Endothelial cell (in vitro differentiated cells): Measurements from ENCODE around the gene DLX4. TPM values are rescaled to one million over a fixed set of nuclear protein-coding genes. Genes with fewer than 3 reads are reported as not detected.

ENCODE experiments used
- DNase-seq: peaks from one replicate; pipeline ENCODE4 v3.0.0; 2021; ENCODE audit warnings: low spot score
- H3K27ac Mint-ChIP-seq: one replicate; pipeline ENCODE4 v1.8.0; 2021; ENCODE audit warnings: mixed read lengths, inconsistent platforms; ENCODE audit not compliant: unreplicated experiment
- H3K27me3 Mint-ChIP-seq: one replicate; pipeline ENCODE4 v1.8.0; 2021; ENCODE audit warnings: mild to moderate bottlenecking, moderate library complexity, mixed read lengths, inconsistent platforms; ENCODE audit not compliant: unreplicated experiment
- H3K36me3 Mint-ChIP-seq: one replicate; pipeline ENCODE4 v1.8.0; 2021; ENCODE audit warnings: mild to moderate bottlenecking, low read depth, mixed read lengths, inconsistent platforms; ENCODE audit not compliant: unreplicated experiment
- H3K4me1 Mint-ChIP-seq: one replicate; pipeline ENCODE4 v1.8.0; 2021; ENCODE audit warnings: mild to moderate bottlenecking, mixed read lengths, inconsistent platforms; ENCODE audit not compliant: unreplicated experiment
- H3K4me3 Mint-ChIP-seq: one replicate; pipeline ENCODE4 v1.8.0; 2021; ENCODE audit warnings: mild to moderate bottlenecking, mixed read lengths, inconsistent platforms; ENCODE audit not compliant: unreplicated experiment
- H3K9me3 Mint-ChIP-seq: one replicate; pipeline ENCODE4 v1.8.0; 2021; ENCODE audit warnings: mixed read lengths, inconsistent platforms; ENCODE audit not compliant: unreplicated experiment
- long read RNA-seq: library from polyadenylated mRNA; unstranded; transcript quantifications from one replicate; pipeline ENCODE4 v2.0.0, GENCODE V29; 2020; ENCODE audit not compliant: unreplicated experiment
- total RNA-seq: library from RNA; stranded (reverse); fragmentation: NEBNext Ultra II Directional; extraction: Animal tissue kit (Norgen Biotek cat#: 25700); gene quantifications from one replicate; pipeline ENCODE4 v1.2.1, GENCODE V29; 2021; ENCODE audit not compliant: unreplicated experiment
- TF ChIP-seq, protein P1 (sequence below): fragments of 200-600 bp; sonication (generic); IDR thresholded peaks from one replicate; pipeline ENCODE4 v1.5.0; 2021; ENCODE audit warnings: antibody characterized with exemption; ENCODE audit not compliant: unreplicated experiment

The DLX4 gene, protein sequence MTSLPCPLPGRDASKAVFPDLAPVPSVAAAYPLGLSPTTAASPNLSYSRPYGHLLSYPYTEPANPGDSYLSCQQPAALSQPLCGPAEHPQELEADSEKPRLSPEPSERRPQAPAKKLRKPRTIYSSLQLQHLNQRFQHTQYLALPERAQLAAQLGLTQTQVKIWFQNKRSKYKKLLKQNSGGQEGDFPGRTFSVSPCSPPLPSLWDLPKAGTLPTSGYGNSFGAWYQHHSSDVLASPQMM
- total RNA-seq: 0.36 TPM
- long read RNA-seq: 0 reads

DNA sequence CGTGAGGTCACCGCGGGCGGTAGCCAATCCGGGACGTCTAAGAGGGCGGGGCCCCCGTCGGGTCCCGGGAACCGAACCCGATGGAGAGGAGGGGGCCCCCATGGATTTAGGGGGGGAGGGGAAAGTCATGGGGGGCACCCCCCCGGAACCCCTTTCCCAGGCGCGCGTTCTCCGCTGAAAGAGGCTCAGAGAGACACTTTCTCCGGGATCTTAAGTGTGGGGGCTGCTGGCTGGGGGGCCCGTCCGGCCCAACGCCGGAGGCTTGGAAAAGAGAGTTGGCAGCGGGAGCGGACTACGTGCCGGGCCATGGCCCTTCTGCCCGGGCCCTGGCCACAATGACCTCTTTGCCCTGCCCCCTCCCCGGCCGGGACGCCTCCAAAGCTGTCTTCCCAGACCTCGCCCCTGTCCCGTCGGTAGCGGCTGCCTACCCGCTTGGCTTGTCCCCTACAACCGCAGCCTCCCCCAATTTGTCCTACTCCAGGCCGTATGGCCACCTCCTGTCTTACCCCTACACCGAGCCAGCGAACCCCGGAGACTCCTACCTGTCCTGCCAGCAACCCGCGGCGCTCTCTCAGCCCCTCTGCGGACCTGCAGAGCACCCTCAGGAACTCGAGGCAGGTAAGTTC lies at the start of gene DLX4:
Gene DLX4, plus strand, starts transcription at position 57 of the 626 bp plus-strand sequence. Its CDS starts 279 bp downstream, at position 336.
- peak within 1 kb of the TSS; percentile 86 for H3K4me3 Mint-ChIP-seq
- peaks cover 6% of the 10 kb centered on the region for H3K36me3 Mint-ChIP-seq
- H3K4me1 Mint-ChIP-seq: peaks cover 13% of the 10 kb centered on the region
- H3K27me3 Mint-ChIP-seq: peaks cover 60% of the 10 kb centered on the region
- H3K27ac Mint-ChIP-seq: no peak within 1 kb of the TSS
- no peaks in the 10 kb centered on the region for H3K9me3 Mint-ChIP-seq
- no peak for DNase-seq
- TF ChIP-seq, protein P1, sequence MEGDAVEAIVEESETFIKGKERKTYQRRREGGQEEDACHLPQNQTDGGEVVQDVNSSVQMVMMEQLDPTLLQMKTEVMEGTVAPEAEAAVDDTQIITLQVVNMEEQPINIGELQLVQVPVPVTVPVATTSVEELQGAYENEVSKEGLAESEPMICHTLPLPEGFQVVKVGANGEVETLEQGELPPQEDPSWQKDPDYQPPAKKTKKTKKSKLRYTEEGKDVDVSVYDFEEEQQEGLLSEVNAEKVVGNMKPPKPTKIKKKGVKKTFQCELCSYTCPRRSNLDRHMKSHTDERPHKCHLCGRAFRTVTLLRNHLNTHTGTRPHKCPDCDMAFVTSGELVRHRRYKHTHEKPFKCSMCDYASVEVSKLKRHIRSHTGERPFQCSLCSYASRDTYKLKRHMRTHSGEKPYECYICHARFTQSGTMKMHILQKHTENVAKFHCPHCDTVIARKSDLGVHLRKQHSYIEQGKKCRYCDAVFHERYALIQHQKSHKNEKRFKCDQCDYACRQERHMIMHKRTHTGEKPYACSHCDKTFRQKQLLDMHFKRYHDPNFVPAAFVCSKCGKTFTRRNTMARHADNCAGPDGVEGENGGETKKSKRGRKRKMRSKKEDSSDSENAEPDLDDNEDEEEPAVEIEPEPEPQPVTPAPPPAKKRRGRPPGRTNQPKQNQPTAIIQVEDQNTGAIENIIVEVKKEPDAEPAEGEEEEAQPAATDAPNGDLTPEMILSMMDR: no peak

DNA sequence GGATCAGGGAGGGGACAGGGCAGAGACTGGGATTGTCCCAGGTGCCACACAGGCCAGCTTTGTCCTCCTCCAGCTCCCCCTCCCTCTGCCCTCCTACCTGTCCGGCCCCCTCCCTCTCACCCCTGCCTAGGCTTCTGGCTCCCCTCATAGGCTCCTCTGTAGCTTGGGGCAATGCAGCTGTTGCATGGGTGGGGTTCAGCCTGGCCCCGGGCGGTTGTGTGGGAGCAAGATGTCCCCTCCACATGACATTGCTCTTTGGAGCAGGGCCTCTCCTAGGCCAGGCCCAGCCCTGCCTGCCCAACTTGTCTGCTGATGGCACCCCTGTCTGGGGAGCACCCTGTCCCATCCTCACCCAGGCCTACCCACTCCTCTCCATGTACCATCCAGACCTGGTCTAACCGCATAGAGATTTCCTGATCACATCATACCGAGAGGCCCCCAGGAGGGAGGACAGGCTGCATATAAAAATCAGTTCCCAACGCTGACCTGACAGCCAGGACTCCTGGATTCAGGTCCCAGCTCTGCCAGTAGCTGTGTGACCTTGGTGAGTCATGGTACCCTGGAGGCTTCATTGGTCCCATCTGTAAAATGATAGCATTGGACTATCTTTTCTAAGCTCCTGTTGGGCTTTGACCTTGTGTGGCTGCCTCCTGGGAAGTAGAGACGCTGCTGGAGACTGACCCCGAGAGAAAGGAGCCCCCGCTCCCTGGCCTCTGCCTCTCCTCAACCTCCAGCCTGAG lies 48.8 kb upstream of the DLX4 start:
- no peak for DNase-seq
- H3K27me3 Mint-ChIP-seq: peaks cover 16% of the 10 kb centered on the region
- H3K36me3 Mint-ChIP-seq: no peaks in the 10 kb centered on the region
- no peak overlapping the region for H3K4me3 Mint-ChIP-seq
- no peak overlapping the region for H3K27ac Mint-ChIP-seq
- H3K4me1 Mint-ChIP-seq: no peaks in the 10 kb centered on the region
- no peaks in the 10 kb centered on the region for H3K9me3 Mint-ChIP-seq
- TF ChIP-seq, protein P1: no peak

DNA sequence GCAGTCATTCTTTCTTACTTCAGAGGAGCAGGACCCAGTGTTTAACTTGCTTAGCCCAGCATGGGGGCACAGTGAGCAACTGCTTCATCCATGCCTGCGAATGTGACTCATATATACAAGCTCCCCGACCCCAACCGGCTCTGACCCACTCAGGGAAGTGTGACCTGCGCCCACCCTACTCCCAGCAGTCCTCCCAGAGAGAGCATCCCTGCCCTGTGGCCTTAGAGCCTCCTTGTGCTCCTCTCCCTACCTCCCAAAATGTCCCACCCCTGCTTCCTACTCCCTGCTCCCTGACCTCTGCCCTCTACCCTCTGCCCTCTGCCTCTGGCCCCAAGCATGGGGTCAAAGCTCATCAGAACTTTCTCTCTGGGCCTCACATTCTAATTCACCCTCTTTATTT lies 46.9 kb upstream of the DLX4 start:
- Mint-ChIP-seq H3K4me3 (no peak overlapping the region), H3K4me1 (no peaks in the 10 kb centered on the region), H3K27me3 (peaks cover 12% of the 10 kb centered on the region), H3K9me3 (no peaks in the 10 kb centered on the region), H3K27ac (no peak overlapping the region), H3K36me3 (no peaks in the 10 kb centered on the region)
- no peak for DNase-seq
- TF ChIP-seq, protein P1: no peak

DNA sequence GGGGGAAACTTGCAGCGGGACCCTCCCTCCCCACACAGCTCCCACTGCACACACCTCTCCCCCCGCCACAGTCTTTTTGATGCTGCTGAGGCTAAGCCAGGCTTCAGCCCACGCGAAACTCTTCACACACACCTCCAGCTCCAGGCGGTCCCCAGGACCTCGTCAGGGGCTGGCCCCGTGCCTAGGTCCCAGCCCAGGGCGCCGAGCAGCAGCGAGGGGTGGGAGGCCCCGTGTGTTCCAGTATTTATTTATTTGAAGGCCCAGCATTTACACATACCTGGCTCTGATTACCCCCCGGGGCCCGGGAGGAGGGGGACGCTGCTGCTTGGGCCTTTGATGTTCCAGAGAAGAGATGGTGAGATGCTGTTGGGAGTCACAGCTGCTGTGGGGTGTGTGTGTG lies 44.9 kb upstream of the DLX4 start:
- TF ChIP-seq, protein P1: no peak
- peaks cover 10% of the 10 kb centered on the region for H3K27me3 Mint-ChIP-seq
- no peaks in the 10 kb centered on the region for H3K9me3 Mint-ChIP-seq
- no peaks in the 10 kb centered on the region for H3K4me1 Mint-ChIP-seq
- H3K36me3 Mint-ChIP-seq: no peaks in the 10 kb centered on the region
- H3K4me3 Mint-ChIP-seq: no peak overlapping the region
- no peak overlapping the region for H3K27ac Mint-ChIP-seq
- no peak for DNase-seq
